GM12801 (cell line): ENCODE measurements around the gene CCDC12.

Experiments used
- TF ChIP-seq, protein P1 (sequence below): IDR thresholded peaks from one replicate; pipeline ENCODE4 v1.5.1; 2011; ENCODE audit warnings: control low read depth; ENCODE audit not compliant: insufficient read length; ENCODE audit errors: extremely low read depth

CCDC12 gene

DNA sequence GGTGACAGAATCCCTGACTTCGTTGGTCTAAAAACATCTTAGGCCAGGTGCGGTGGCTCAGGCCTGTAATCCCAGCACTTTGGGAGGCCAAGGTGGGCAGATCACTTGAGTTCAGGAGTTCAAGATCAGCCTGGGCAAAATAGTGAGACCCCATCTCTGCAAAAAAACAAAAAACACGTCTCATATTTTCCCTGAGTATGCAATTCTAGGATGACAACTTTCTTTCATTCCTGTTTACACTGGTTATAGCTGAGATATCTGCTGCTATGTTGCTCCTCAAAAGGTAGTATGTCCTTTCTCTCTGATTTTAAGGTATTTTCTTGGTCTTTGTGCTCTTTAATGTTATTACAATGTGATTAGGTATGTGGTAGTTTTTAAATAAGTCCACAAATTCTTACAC is 59.7 kb downstream of the CCDC12 start:
- TF ChIP-seq, protein P1, sequence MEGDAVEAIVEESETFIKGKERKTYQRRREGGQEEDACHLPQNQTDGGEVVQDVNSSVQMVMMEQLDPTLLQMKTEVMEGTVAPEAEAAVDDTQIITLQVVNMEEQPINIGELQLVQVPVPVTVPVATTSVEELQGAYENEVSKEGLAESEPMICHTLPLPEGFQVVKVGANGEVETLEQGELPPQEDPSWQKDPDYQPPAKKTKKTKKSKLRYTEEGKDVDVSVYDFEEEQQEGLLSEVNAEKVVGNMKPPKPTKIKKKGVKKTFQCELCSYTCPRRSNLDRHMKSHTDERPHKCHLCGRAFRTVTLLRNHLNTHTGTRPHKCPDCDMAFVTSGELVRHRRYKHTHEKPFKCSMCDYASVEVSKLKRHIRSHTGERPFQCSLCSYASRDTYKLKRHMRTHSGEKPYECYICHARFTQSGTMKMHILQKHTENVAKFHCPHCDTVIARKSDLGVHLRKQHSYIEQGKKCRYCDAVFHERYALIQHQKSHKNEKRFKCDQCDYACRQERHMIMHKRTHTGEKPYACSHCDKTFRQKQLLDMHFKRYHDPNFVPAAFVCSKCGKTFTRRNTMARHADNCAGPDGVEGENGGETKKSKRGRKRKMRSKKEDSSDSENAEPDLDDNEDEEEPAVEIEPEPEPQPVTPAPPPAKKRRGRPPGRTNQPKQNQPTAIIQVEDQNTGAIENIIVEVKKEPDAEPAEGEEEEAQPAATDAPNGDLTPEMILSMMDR: no peak

DNA sequence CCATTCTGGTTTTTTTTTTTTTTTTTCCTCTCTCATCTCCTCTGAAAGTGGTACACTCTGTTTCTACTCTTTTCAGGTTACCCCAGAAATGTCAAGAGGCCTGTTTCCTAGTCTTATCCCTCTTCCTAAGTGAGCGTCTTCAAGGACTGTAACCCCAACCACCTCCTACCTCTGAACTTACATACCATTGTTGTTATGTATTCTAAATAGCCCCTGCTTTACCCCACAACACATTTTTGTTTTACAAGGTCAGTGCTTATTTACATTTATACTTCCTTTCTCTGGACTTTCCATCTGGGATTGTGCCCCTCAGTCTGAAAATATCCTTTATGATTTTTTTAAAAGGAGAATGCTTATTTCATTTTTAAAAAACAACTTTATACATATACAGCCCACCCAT is 60.3 kb downstream of the CCDC12 start:
- TF ChIP-seq, protein P1: no peak

DNA sequence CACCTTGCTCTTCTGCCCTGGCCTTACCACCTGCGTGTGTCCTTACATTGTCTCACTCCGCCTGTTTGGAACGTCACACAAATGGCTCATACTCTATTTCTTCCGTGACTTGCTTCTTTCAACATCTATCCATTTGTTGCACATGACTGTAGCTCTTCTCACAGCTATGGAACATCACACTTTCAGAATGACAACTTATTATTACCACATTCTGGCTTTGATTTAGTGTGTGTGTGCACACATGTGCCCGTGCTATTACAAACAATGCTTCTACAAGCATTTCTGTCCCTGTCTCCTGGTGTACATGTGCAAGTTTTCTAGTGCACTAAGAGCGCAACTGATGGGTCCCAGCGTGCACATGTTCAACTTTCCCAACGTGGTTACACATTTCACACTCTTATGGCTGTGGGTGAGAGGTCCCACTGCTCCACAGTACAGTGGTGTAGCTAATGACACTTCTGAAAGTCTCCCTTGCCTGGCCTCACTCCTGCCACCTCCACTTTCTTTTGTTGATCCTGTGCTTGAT is 61.2 kb downstream of the CCDC12 start:
- TF ChIP-seq, protein P1: no peak

DNA sequence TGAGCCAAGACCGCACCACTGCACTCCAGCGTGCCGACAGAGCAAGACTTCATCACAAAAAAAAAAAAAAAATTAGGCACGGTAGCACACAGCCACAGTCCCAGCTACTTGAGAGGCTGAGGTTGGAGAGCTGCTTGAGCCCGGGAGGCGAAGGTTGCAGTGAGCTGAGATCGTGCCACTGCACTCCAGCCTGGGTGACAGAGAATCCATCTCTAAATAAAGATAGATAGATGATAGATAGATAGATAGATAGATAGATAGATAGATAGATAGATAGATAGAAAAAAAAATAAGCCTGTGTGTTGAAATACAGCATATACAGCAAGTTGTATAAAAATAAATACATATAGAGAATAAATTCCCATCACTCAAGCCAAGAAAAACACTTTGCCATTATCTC is 61.7 kb downstream of the CCDC12 start:
- TF ChIP-seq, protein P1: no peak

DNA sequence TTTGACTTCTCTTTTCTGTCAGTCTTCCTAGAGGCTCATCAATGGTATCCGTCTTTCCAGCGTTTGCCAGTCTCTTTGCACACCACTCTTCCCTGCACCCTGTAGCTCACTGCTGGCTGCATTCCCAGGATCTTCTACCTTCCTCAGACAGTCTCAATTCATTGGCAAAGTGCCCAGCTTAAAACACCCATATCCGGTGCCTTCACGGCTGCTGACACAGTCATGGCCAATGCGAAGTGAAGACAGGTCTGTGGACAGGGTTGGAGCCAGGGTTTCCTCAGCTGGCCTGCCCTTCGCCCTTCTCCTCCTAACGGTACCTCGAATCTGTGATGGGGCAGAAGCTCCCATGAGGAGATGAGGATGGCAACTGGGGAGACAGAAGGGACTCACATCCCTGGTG is 62.9 kb downstream of the CCDC12 start:
- TF ChIP-seq, protein P1: no peak

DNA sequence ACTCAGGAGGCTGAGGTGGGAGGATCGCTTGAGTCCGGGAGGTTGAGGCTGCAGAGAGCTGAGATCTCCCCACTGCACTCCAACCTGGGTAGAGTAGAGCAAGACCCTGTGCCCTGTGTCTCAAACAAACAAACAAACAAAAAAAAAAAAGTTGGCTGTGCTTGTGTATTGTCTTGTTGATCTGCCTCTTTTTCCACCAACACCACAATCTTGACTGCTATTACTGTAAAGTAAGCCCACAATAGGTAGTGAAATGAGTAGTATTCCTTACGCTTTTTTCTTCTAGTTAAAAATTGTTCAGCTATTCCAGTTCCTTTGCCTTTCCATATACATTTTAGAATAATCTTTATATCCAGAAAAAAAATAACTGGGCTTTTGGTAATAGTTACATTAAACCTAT is 63.6 kb downstream of the CCDC12 start:
- TF ChIP-seq, protein P1: no peak

DNA sequence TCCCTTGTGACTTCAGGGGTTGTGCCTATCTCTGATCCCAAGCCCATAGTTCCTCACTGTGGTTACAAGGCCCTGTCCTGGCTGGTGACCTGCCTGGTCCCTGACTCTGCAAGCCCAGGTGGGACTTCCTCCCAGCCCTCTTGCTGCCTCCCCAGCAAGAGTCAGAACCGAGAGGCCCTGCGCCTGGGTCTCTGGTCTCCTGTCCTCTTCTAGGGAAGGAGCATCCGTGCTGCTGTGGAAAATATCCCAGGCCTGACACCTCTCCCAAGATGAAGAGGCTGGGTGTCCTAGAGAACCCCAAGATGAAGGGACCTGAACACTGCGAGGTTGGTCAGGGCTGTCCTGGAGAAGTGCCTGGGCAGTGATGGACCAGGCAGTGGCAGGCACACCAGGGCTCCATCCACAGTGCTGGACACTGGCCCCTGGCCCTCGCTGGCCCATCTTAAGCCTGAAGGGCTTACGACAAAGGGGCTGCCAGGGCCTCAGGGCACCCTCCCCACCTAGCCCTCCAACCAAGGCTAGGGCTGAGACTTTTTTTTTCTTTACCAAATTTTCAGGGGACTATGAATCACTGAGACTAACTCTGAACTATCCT is 66.3 kb downstream of the CCDC12 start:
- TF ChIP-seq, protein P1: no peak
